Measurements from ENCODE around the gene DTNA. TPM values are rescaled to one million over a fixed set of nuclear protein-coding genes. Genes with fewer than 3 reads are reported as not detected.

DTNA gene
- total RNA-seq, 1 experiment from 2014 or later, result not detected

DNA sequence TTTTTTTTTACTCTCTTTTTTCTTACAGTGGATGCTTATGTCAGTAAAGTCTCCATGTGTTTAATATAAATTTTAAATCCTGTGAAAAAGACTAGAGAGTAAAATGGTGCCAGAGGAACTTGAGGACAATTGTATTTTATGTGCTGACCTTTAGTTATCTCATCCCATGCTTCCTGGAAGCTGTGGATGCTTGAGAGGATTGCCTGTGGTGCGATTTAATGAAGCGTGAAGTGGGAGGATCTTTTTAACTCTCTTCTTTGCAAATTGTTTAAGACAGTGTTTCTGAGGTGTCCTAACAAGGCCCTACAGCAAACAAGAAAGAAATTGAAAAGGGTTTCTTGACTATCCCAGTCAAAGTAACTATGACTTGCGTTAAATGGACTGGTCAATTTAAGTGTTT is 84.2 kb downstream of the DTNA start:
- DNase-seq (ENCODE audit: unreplicated experiment), result no peak
- POLR2A ChIA-PET, result no interaction called here
- no TSS peak for BruUV-seq (replicated peaks)

DNA sequence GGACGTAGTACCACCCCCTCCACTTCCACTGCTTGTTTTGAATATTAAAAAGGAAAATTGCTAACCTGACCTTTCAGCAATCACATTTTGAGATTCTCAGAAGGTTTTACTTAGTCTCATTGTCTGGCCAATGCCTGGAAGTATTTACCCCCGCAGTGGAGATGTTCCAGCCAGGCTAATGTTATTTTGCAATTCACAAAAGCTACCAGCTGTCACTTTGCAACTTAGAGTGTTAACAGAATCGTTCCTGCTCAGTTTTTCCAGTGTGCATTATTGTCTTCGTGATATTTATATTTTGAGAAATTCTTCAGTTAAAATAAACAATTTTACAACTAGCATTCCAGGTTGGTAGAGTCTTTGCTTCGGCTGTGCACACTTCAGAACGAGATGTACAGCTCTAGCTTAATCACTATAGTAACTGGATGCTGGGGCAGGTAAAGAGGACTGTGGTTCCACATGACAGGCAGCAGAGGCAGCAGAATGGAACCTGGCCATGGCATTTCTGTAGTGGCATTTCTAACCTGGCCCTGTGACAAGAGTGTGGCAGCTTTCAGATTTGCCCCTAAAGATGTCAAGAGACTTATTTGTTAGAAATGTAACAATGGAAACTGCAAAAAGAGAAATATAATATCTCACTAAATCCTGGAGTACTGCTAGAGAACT is 85.1 kb downstream of the DTNA start:
- Mint-ChIP-seq H3K4me3 (ENCODE audit: unreplicated experiment) (no peak overlapping the region), H3K9me3 (ENCODE audit: unreplicated experiment) (no peaks in the 10 kb centered on the region), H3K4me1 (ENCODE audit: insufficient read depth, unreplicated experiment) (no peaks in the 10 kb centered on the region), H3K36me3 (ENCODE audit: insufficient read depth, unreplicated experiment) (no peaks in the 10 kb centered on the region), H3K27ac (ENCODE audit: low read depth, unreplicated experiment) (no peak overlapping the region), H3K27me3 (ENCODE audit: insufficient read depth, unreplicated experiment) (peaks cover 46% of the 10 kb centered on the region)
- no TSS peak for BruUV-seq (replicated peaks)
- DNase-seq (ENCODE audit: unreplicated experiment), result no peak
- TF ChIP-seq, protein P1, sequence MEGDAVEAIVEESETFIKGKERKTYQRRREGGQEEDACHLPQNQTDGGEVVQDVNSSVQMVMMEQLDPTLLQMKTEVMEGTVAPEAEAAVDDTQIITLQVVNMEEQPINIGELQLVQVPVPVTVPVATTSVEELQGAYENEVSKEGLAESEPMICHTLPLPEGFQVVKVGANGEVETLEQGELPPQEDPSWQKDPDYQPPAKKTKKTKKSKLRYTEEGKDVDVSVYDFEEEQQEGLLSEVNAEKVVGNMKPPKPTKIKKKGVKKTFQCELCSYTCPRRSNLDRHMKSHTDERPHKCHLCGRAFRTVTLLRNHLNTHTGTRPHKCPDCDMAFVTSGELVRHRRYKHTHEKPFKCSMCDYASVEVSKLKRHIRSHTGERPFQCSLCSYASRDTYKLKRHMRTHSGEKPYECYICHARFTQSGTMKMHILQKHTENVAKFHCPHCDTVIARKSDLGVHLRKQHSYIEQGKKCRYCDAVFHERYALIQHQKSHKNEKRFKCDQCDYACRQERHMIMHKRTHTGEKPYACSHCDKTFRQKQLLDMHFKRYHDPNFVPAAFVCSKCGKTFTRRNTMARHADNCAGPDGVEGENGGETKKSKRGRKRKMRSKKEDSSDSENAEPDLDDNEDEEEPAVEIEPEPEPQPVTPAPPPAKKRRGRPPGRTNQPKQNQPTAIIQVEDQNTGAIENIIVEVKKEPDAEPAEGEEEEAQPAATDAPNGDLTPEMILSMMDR (IDR thresholded peaks at IDR 0.05; ENCODE audit: unreplicated experiment), result no peak
- intact Hi-C loops (cut with micrococcal nuclease), result no loop called here
- POLR2A ChIA-PET, result no interaction called here
- CTCF ChIA-PET, result interaction anchor here (0.6 kb wide), 1 partner anchor 12 kb away, joined by 4 read pairs; no protein-coding TSS in a partner anchor

More for the DNA sequence above, 84.2 kb downstream of the DTNA start:
- CTCF ChIA-PET, result no interaction called here
- TF ChIP-seq, protein P1 (IDR thresholded peaks at IDR 0.05; ENCODE audit: unreplicated experiment), result no peak
- H3K27me3 Mint-ChIP-seq (ENCODE audit: insufficient read depth, unreplicated experiment), result peaks cover 43% of the 10 kb centered on the region
- intact Hi-C loops (cut with micrococcal nuclease), result no loop called here
- H3K9me3 Mint-ChIP-seq (ENCODE audit: unreplicated experiment), result no peaks in the 10 kb centered on the region
- no peak overlapping the region for H3K4me3 Mint-ChIP-seq (ENCODE audit: unreplicated experiment)
- H3K4me1 Mint-ChIP-seq (ENCODE audit: insufficient read depth, unreplicated experiment), result no peaks in the 10 kb centered on the region
- H3K36me3 Mint-ChIP-seq (ENCODE audit: insufficient read depth, unreplicated experiment), result no peaks in the 10 kb centered on the region
- no peak overlapping the region for H3K27ac Mint-ChIP-seq (ENCODE audit: low read depth, unreplicated experiment)

DNA sequence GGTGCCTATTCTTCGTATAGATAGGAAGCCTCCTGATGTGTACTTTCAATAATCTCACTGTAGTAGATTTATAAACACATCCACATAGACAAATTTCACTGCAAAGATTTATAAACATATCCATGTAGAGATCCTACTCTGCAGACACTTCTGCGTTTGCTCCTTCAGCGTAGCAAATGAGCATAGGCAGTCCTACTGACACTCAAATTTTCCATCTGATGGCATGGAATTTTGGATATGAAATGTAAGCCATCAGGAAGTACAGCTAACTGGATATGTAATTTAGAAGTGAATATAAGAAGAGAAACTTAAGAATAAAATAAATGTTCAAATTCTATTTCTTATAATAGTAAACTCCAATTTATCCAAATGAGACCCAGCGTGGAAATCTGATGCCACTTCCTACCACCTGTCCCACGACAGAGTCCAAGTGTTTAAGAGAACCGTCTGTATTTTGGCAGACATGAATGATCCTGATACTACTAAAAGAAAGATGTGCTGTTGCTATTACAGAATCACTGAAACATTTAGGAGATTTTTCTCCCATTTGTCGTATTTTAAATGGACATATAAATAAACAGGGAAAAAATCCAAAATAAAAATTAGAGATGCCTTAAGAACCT is 86.0 kb downstream of the DTNA start:
- Mint-ChIP-seq H3K4me1 (ENCODE audit: insufficient read depth, unreplicated experiment) (no peaks in the 10 kb centered on the region), H3K9me3 (ENCODE audit: unreplicated experiment) (no peaks in the 10 kb centered on the region), H3K27me3 (ENCODE audit: insufficient read depth, unreplicated experiment) (peaks cover 55% of the 10 kb centered on the region), H3K36me3 (ENCODE audit: insufficient read depth, unreplicated experiment) (no peaks in the 10 kb centered on the region), H3K27ac (ENCODE audit: low read depth, unreplicated experiment) (no peak overlapping the region), H3K4me3 (ENCODE audit: unreplicated experiment) (no peak overlapping the region)
- POLR2A ChIA-PET, result no interaction called here
- no TSS peak for BruUV-seq (replicated peaks)
- CTCF ChIA-PET, result interaction anchor here (0.6 to 1.5 kb wide), 4 partner anchors 8 to 200 kb away, joined by 3 to 4 read pairs (median 3); no protein-coding TSS in a partner anchor
- no peak for DNase-seq (ENCODE audit: unreplicated experiment)
- intact Hi-C loops (cut with micrococcal nuclease), result no loop called here
- TF ChIP-seq, protein P1 (IDR thresholded peaks at IDR 0.05; ENCODE audit: unreplicated experiment), result no peak

DNA sequence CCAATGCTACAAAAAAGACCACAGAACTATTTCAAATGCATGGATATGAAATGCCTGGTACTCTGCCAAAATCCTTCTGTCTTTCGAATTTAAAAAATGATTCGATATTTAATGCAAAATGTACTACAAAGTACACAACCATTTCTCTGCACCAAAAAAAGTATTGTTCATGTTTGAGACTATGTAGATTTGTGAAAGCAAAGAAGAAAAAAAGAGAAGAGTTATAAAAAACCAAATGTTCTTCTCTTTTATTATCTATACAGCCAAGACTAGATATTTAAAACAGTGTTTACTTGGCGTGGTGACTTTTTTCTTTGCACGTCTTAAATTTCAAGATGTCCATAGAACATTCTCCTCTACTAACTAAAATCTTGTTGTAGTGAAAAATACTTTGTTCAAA is 89.2 kb downstream of the DTNA start:
- CTCF ChIA-PET, result no interaction called here
- Mint-ChIP-seq H3K4me3 (ENCODE audit: unreplicated experiment) (no peak overlapping the region), H3K27me3 (ENCODE audit: insufficient read depth, unreplicated experiment) (peaks cover 67% of the 10 kb centered on the region), H3K9me3 (ENCODE audit: unreplicated experiment) (no peaks in the 10 kb centered on the region), H3K27ac (ENCODE audit: low read depth, unreplicated experiment) (no peak overlapping the region), H3K4me1 (ENCODE audit: insufficient read depth, unreplicated experiment) (no peaks in the 10 kb centered on the region), H3K36me3 (ENCODE audit: insufficient read depth, unreplicated experiment) (no peaks in the 10 kb centered on the region)
- no peak for DNase-seq (ENCODE audit: unreplicated experiment)
- intact Hi-C loops (cut with micrococcal nuclease), result no loop called here
- POLR2A ChIA-PET, result no interaction called here
- TF ChIP-seq, protein P1 (IDR thresholded peaks at IDR 0.05; ENCODE audit: unreplicated experiment), result no peak
- BruUV-seq (replicated peaks), result no TSS peak
